LNCAP (cell line): ENCODE data around the gene RNF223.

Source experiments
- CTCF ChIP-seq: fragments of 450-650 bp; IDR thresholded peaks from 2 replicates; pipeline ENCODE4 v1.5.1; 2017; ENCODE audit warnings: mild to moderate bottlenecking

The RNF223 gene

DNA sequence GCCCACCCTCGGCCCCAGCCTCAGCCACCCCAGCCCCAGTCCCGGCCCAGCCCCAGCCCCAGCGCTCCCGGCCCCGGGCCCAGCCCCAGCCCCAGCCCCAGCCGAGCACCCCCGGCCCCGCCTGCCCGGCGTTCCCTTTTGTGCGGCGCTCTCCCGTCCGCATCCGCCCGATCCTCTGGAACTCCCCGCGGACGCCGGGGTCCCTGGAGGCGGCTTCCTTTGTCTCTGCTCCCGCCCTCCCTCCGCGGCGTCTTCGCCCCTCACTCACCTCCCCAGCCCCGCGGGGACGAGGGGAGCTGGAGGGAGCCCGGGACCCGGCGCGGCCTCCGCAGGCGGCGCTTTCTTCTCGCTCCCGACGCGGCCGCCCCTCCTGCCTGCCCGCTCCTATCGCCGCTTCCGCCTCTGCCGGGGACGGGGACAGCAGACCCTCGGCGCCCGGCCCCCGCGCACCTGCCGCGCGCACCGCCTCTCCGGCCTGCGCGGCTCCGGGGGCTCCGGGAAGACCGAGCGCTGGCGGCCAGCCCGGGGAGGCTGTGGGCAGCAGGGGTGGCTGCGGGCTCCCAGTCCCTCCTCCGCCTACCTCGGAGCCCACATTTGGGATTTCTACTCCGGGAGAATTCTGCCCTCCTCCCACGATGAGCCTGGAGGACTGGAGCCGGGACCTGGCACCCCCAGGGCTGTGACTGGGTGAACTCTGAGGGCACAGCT, 40.2 kb downstream of the RNF223 start:
- no peak for TF ChIP-seq CTCF

DNA sequence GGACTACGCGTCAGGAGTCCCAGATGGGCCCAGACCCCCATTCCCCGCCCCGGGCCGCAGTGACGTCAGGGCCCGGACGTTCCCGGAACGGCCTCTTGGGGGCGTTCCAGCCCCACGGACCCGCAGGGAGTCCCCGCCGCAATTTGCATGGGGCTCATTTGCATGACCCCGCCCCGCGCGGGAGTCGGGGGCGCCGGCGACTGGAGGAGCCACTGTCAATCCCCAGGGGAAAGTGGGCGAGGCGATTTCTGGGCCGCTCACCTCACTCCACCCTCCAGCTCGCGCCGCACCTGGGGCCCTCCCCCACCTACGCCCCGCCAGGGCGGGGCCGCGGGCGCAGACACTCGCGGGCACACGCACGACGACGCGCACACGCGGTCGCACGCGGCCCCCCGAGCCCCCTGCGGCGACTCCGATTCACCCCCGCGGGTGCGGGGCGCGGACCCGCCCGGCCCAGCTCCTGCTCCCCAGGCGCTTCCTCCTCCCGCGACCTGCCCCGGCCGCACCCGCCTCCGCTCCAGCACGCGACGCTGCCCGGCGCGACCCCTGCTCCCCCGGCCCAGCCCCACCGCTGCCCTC, 41.0 kb downstream of the RNF223 start:
- no peak for TF ChIP-seq CTCF

DNA sequence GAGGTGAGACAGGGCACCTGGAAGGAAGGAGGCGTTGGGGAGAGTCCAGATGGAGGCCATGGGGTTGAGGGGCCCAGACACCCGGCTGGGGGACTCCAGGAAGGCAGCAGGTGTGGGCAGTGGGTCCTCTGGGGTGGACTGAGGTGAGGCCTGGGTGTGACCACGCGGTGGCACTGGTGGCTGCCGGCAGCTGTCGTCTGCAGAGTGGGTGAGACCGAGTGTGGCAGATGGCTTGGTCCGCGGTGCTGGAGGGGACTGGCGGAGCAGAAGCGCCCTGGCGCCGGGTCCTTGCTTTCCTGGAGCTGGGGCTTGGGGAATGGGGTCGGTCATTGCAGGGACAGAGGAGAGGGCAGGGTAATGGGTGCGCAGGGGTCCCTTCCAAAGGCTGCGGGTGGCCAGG, 41.7 kb downstream of the RNF223 start:
- TF ChIP-seq CTCF = no peak

DNA sequence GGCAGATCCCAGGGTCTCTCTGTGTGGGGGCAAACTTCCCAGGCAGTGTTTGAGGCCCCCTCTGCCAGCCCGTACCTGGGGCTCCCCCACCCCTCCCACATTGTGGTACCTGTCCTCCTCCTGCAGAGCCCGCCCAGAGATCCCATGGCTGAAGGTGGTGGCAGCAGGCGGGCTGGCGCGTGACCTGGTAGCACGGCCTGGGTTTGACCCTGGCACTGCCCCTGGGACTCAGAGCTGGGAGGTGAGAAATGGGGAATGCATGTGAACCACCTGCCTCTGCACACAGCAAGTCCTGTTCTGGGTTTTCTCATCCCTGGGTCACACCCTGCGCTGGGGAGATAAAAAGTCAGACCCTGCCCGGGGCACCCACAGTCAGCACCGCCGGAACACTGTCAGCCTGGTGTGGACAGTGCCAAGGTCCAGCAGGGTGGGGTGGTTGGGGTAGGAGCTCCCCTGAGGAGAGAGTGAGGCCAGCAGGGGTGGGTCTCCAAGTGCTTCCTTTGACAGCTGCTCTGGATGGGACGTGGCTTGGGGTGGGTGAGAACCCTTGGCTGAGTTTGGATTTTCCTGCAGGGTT, 42.4 kb downstream of the RNF223 start:
- TF ChIP-seq CTCF = no peak

DNA sequence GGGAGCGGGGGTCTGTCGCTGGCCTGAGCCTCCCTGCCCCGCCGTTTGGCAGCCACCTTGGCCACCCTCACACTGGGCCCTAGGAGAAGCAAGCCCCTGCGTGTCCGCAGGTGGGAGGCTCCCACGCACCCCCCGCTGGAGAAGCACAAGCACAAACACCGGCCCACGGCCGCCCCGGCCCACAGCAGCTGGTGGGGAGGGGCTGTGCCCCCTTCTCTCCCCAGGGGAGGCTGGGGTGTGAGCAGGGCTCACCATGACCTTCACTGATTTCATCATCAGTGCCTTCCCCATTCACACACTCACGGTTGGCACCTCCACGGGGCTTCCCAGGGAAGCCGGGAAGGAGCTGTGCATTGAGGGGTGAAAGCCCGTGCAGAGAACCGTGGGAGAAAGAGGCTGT, 46.3 kb downstream of the RNF223 start:
- no peak for TF ChIP-seq CTCF

DNA sequence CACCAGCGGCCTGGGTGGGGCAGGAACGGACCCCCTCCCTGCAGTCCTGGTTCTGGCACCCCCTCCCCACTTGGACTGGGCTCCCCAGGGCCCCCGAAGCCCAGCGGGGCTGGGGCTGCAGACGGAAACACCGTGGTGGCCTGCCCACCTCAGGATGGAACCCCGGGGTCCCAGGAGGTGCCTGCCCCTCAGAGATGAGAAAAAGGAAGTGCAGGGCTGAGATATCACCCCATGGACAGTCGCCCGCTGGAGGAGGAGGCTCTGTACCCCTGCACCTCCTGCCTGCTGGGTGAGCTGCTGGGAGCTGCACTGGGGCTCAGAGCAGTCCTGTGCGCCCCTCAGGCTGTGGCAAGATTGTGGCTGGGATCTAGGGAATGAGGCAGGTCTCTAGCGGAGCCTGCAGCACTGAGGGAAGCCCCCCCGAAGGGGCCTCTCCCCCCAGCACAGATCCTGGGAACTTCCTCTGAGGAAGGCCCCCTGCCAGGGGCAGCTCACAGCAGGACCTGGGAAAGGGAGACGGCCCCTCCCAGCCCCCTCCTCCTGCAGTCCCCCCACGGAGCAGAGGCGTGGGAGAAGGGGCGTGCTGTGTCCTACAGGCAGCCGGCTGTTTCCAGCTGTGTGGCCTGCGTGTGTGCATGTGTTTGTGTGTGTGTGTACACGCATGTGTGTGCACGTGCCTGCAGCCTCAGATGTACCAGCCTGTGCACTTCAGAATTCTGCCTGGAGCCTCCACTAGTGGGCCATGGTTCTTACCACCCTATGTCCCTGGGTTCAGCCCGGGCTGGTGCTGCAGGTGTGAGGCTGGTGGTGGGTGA, 47.3 kb downstream of the RNF223 start:
- TF ChIP-seq CTCF = no peak

DNA sequence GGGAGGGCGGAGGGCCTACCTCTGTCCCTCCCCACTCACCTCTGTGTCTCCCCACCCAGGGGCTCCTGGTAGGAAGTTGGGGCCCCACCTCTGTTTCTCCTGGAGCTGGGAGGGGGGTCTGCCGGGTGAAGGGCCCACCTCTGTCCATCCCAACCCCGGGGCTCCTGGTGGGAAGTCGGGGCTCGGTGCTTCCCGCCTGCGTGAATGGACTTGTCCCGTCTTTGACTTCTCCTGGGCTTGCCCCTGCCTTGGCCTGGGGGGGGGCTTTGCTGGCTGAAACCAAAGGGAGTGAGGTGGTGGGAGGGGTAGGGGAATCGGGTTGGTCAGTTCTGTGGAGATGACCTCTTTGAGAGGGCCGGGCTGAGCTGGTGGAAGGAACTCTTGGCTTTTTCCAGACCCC, 48.4 kb downstream of the RNF223 start:
- no peak for TF ChIP-seq CTCF
